AG04449 (cell line): ENCODE results near the gene EVC2.

Experiments
- CTCF ChIA-PET: fragments of 350-600 bp; formaldehyde crosslinking; extraction: SDS; loops from one replicate; lab custom pipeline; 2021; ENCODE audit warnings: antibody characterized with exemption; lab: Yijun Ruan, JAX
- POLR2A ChIA-PET: fragments of 400-600, 350-600 bp; formaldehyde crosslinking; extraction: SDS; loops from one replicate; lab custom pipeline; 2020; ENCODE audit warnings: antibody characterized with exemption, inconsistent platforms; lab: Yijun Ruan, JAX
- DNase-seq: peaks from one replicate; pipeline ENCODE4 v3.0.0-alpha.2; 2010; ENCODE audit warnings: low read depth, low spot score
- H3K4me3 ChIP-seq: 2 replicates; pipeline ENCODE4 v1.5.1; 2011; ENCODE audit warnings: low read depth, mild to moderate bottlenecking, control low read depth, low read length
- CTCF ChIP-seq: IDR thresholded peaks from one replicate; pipeline ENCODE4 v1.5.1; 2011; ENCODE audit warnings: mild to moderate bottlenecking, moderate library complexity, low read length, control low read depth, inconsistent platforms; ENCODE audit not compliant: insufficient read depth; ENCODE audit errors: missing control alignments

Gene EVC2

GRCh38 chr4:5574386-5574785, 134.0 kb downstream of the EVC2 start:
- no peak for DNase-seq
- POLR2A ChIA-PET, result no interaction called here
- TF ChIP-seq CTCF, result no peak
- no peak overlapping the region for H3K4me3 ChIP-seq
- CTCF ChIA-PET, result no interaction called here

GRCh38 chr4:5573965-5574364, 134.4 kb downstream of the EVC2 start:
- no peak for DNase-seq
- POLR2A ChIA-PET, result no interaction called here
- CTCF ChIA-PET, result no interaction called here
- TF ChIP-seq CTCF, result no peak
- no peak overlapping the region for H3K4me3 ChIP-seq

GRCh38 chr4:5572751-5573150, 135.6 kb downstream of the EVC2 start:
- H3K4me3 ChIP-seq, result no peak overlapping the region
- no peak for DNase-seq
- ChIA-PET CTCF (no interaction called here), POLR2A (no interaction called here)
- TF ChIP-seq CTCF, result no peak

GRCh38 chr4:5572114-5572513, 136.2 kb downstream of the EVC2 start:
- H3K4me3 ChIP-seq, result no peak overlapping the region
- ChIA-PET CTCF (no interaction called here), POLR2A (no interaction called here)
- DNase-seq, result no peak
- TF ChIP-seq CTCF, result no peak

- TF ChIP-seq CTCF, result no peak
- H3K4me3 ChIP-seq, result no peak overlapping the region
- POLR2A ChIA-PET, result no interaction called here
- no peak for DNase-seq
- CTCF ChIA-PET, result no interaction called here
Observed at GRCh38 chr4:5571646-5572045, 136.7 kb downstream of the EVC2 start.

- H3K4me3 ChIP-seq, result no peak overlapping the region
- ChIA-PET CTCF (no interaction called here), POLR2A (no interaction called here)
- TF ChIP-seq CTCF, result no peak
- no peak for DNase-seq
Observed at GRCh38 chr4:5569451-5569850, 138.9 kb downstream of the EVC2 start.

GRCh38 chr4:5568931-5569330, 139.4 kb downstream of the EVC2 start:
- ChIA-PET POLR2A (no interaction called here), CTCF (no interaction called here)
- DNase-seq, result no peak
- H3K4me3 ChIP-seq, result no peak overlapping the region
- TF ChIP-seq CTCF, result no peak
